Endothelial cell of umbilical vein (primary cell): ENCODE results near the gene ZP2. TPM values are rescaled to one million over a fixed set of nuclear protein-coding genes. Genes with fewer than 3 reads are reported as not detected.
"Not testable (repeated sequence)": the region's sequence is repeated elsewhere in the genome, so short reads cannot be mapped to it uniquely, and the experiment has no call there.

Experiments used
- BruUV-seq: library from RNA; stranded (reverse); fragments of 400-500 nt; replicated peaks from 2 replicates; lab custom pipeline; 2021; lab: Mats Ljungman, UMichigan
- CTCF ChIA-PET: fragments of 300-600, 350-600 bp; sonication (Branson Sonifier 250); formaldehyde crosslinking; loops from one replicate; lab custom pipeline; 2021; ENCODE audit warnings: antibody characterized with exemption, inconsistent platforms; lab: Charles Lee
- POLR2A ChIA-PET: fragments of 300-600, 350-600 bp; sonication (Branson Sonifier 250); formaldehyde crosslinking; loops from one replicate; lab custom pipeline; 2021; ENCODE audit warnings: antibody characterized with exemption, inconsistent platforms; lab: Charles Lee
- DNase-seq: peaks from one replicate; pipeline ENCODE4 v3.0.0-alpha.2; 2011; ENCODE audit warnings: low read depth, low spot score
- FAIRE-seq: peaks from 2 replicates; lab custom pipeline; 2011; peaks lifted over from hg19 to GRCh38; lab: Jason Lieb, UNC
- H2AFZ ChIP-seq: 2 replicates; pipeline ENCODE4 v1.6.0; 2012; ENCODE audit warnings: low read depth, low read length, control low read depth, inconsistent platforms
- H3K27ac ChIP-seq: 2 replicates; pipeline ENCODE4 v1.5.1; 2011; ENCODE audit warnings: low read depth, mild to moderate bottlenecking, control low read depth, low read length, moderate library complexity; ENCODE audit not compliant: insufficient read depth
- H3K27me3 ChIP-seq, 2 experiments: 2 replicates each; pipeline versions ENCODE4 v1.6.0 to v1.6.1; 2011; ENCODE audit warnings: low read length in 2 of 2, mixed read lengths in 1 of 2; ENCODE audit not compliant: control insufficient read depth in 2 of 2, insufficient read depth in 2 of 2
- H3K36me3 ChIP-seq, 2 experiments: 2 replicates in 1 of 2; 3 replicates in 1 of 2; pipeline ENCODE4 v1.5.1; 2011; ENCODE audit warnings: low read length in 2 of 2, mild to moderate bottlenecking in 1 of 2, moderate library complexity in 1 of 2; ENCODE audit not compliant: control insufficient read depth in 2 of 2, insufficient read depth in 2 of 2; ENCODE audit errors: extremely low read depth in 1 of 2
- H3K4me1 ChIP-seq: 3 replicates; pipeline ENCODE4 v1.5.1; 2011; ENCODE audit warnings: mild to moderate bottlenecking, low read length; ENCODE audit not compliant: control insufficient read depth, insufficient read depth; ENCODE audit errors: extremely low read depth
- H3K4me2 ChIP-seq: 2 replicates; pipeline ENCODE4 v1.6.1; 2011; ENCODE audit warnings: low read length, control low read depth, mixed read lengths; ENCODE audit not compliant: insufficient read depth
- H3K4me3 ChIP-seq, 3 experiments: fragments of 200-600 bp in 1 of 3; sonication (generic), shearing (Covaris generic) in 1 of 3; replicated peaks in 1 of 3; 2 replicates each; pipeline ENCODE4 v1.5.1; 2011 to 2016; ENCODE audit warnings: control low read depth in 3 of 3, low read length in 3 of 3, mild to moderate bottlenecking in 2 of 3, inconsistent platforms in 1 of 3, low read depth in 1 of 3, moderate library complexity in 1 of 3; ENCODE audit not compliant: insufficient read depth in 1 of 3
- H3K79me2 ChIP-seq: 2 replicates; pipeline ENCODE4 v1.6.0; 2012; ENCODE audit warnings: low read length, inconsistent platforms; ENCODE audit not compliant: control insufficient read depth, insufficient read depth
- H3K9ac ChIP-seq: replicated peaks from 2 replicates; pipeline ENCODE3; 2011; ENCODE audit warnings: low read length, control low read depth; ENCODE audit not compliant: insufficient read depth; ENCODE audit errors: extremely low read depth
- H3K9me1 ChIP-seq: replicated peaks from 3 replicates; pipeline ENCODE4 v1.6.0; 2011; ENCODE audit warnings: mild to moderate bottlenecking, low read length; ENCODE audit not compliant: control insufficient read depth, insufficient read depth; ENCODE audit errors: extremely low read depth
- H3K9me3 ChIP-seq: replicated peaks from 2 replicates; pipeline ENCODE4 v1.5.1; 2012; ENCODE audit warnings: low read length, inconsistent platforms; ENCODE audit not compliant: control insufficient read depth, insufficient read depth
- H4K20me1 ChIP-seq: replicated peaks from 2 replicates; pipeline ENCODE3; 2011; ENCODE audit warnings: mild to moderate bottlenecking, low read length; ENCODE audit not compliant: control insufficient read depth, insufficient read depth; ENCODE audit errors: extremely low read depth
- MYC ChIP-seq: IDR thresholded peaks from one replicate; pipeline ENCODE4 v1.6.1; 2011; ENCODE audit warnings: mild to moderate bottlenecking, low read depth, low read length
- dilution Hi-C: fragments of 300-500 bp; cut with MboI; formaldehyde crosslinking; loops from one replicate; pipeline ENCODE4 v1.15.0; 2019; ENCODE audit warnings: low sequenced_read_pairs; ENCODE audit not compliant: extremely low pct_ligation_motif_present
- intact Hi-C: fragments of 100-400 bp; cut with micrococcal nuclease; formaldehyde crosslinking; loops from one replicate; pipeline ENCODE4 v1.10.0; 2022
- polyA plus RNA-seq, 4 experiments: library from polyadenylated mRNA; depleted of rRNA in 3 of 4; stranded (reverse) in 3 of 4; unstranded in 1 of 4; fragments of >200 nt; gene quantifications; 2 replicates each; pipeline versions ENCODE4 v1.2.1 to v1.2.3, GENCODE V29; 2011 to 2012; ENCODE audit warnings: missing spikeins in 1 of 4
- total RNA-seq: library from RNA; stranded (reverse); gene quantifications from 2 replicates; pipeline ENCODE4 v1.2.3, GENCODE V29; 2021
- TF ChIP-seq, protein P1 (sequence below), 2 donors: IDR thresholded peaks; 1 replicate in 1 of 2; 2 replicates in 1 of 2; pipeline ENCODE4 v1.5.1; 2011; ENCODE audit warnings: low read length in 2 of 2, mild to moderate bottlenecking in 2 of 2, moderate library complexity in 2 of 2, control low read depth in 1 of 2, inconsistent platforms in 1 of 2, low read depth in 1 of 2; ENCODE audit not compliant: insufficient read depth in 1 of 2; ENCODE audit errors: extremely low read depth in 1 of 2

The ZP2 gene
- total and polyA plus RNA-seq, 2 donors (not counting 3 experiments of a cell fraction or from before 2014, with no cell fraction given), result not detected

DNA sequence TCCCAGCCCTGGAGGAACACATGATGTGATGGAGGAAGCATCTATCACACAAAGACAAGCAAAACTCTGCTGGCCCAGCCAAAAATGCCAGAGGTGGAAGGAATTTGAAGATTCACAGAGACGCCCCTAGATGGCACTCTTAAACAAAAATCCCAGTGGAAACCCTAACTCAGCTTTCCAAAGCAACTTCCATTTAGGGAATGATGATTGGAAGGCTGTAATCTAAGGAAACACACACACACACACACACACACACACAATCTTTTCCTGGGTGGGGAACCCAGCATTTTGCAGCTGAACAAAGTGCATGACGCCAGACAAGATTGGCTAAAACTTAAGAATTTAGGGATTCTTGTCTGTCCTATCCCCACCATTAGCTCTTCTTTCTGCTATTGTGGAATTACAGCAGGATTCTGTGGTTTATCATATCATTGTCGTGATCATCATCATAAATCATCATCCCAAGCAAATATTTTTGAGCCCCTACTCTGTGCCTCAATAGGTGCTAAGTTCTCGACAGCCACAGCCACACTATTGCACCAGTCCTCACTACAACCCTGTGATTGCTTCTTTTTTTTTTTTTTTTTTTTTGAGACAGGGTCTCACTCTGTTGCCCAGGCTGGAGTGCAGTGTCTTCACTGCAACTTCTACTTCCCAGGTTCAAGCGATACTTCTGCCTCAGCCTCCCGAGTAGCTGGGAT, 54.5 kb downstream of the ZP2 start:
- H3K27me3 ChIP-seq, result no peaks in the 10 kb centered on the region
- DNase-seq (peak; percentile 65), FAIRE-seq (peak; percentile 94)
- H2AFZ ChIP-seq, result no peak overlapping the region
- H3K9ac ChIP-seq, result no peak overlapping the region
- intact Hi-C loops (loop anchor here (1.0 to 5.0 kb wide), 7 partner anchors 31 to 1165 kb away; partner anchors contain the start of gene CRYM), dilution Hi-C loops (no loop called here)
- peaks cover 0 to 3% of the 10 kb centered on the region in 2 experiments for H3K36me3 ChIP-seq
- H3K9me1 ChIP-seq, result no peaks in the 10 kb centered on the region
- H3K4me3 ChIP-seq, result no peak overlapping the region
- TF ChIP-seq MYC, result no peak
- TF ChIP-seq, protein P1, sequence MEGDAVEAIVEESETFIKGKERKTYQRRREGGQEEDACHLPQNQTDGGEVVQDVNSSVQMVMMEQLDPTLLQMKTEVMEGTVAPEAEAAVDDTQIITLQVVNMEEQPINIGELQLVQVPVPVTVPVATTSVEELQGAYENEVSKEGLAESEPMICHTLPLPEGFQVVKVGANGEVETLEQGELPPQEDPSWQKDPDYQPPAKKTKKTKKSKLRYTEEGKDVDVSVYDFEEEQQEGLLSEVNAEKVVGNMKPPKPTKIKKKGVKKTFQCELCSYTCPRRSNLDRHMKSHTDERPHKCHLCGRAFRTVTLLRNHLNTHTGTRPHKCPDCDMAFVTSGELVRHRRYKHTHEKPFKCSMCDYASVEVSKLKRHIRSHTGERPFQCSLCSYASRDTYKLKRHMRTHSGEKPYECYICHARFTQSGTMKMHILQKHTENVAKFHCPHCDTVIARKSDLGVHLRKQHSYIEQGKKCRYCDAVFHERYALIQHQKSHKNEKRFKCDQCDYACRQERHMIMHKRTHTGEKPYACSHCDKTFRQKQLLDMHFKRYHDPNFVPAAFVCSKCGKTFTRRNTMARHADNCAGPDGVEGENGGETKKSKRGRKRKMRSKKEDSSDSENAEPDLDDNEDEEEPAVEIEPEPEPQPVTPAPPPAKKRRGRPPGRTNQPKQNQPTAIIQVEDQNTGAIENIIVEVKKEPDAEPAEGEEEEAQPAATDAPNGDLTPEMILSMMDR (IDR thresholded peaks at IDR 0.05; ENCODE audit: extremely low read depth in 1 of 2, insufficient read depth in 1 of 2, low read depth in 1 of 2, low read length in 2 of 2), result peak; percentile 49 to 54
- CTCF ChIA-PET, result interaction anchor here (0.6 to 5.1 kb wide), 26 partner anchors 9 to 1497 kb away, joined by 3 to 117 read pairs (median 4); partner anchors contain the start of gene CRYM
- no peaks in the 10 kb centered on the region for H3K79me2 ChIP-seq
- H3K4me2 ChIP-seq, result no peak overlapping the region
- no peaks in the 10 kb centered on the region for H3K9me3 ChIP-seq
- H3K4me1 ChIP-seq, result peaks cover 13% of the 10 kb centered on the region
- BruUV-seq, result no TSS peak
- POLR2A ChIA-PET, result interaction anchor here (0.6 to 1.0 kb wide), 4 partner anchors 53 to 364 kb away, joined by 4 to 5 read pairs (median 4); no protein-coding TSS in a partner anchor
- no peak overlapping the region for H3K27ac ChIP-seq
- no peaks in the 10 kb centered on the region for H4K20me1 ChIP-seq

DNA sequence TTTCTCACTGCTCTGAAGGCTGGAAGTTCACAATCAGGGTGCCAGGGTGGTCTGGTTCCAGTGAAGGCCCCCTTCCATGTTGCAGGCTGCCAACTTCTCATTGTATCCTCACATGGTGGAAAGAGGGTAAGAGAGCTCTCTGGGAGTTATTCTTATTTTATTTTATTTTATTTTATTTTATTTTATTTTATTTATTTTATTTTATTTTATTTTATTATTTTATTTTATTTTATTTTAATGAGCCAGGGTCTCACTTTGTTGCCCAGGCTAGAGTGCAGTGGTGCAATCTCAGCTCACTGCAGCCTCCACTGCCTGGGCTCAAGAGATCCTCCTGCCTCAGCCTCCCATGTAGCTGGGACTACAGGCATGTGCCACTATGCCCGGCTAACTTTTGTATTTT, 55.4 kb downstream of the ZP2 start:
- dilution Hi-C loops, POLR2A ChIA-PET: not testable (repeated sequence)

DNA sequence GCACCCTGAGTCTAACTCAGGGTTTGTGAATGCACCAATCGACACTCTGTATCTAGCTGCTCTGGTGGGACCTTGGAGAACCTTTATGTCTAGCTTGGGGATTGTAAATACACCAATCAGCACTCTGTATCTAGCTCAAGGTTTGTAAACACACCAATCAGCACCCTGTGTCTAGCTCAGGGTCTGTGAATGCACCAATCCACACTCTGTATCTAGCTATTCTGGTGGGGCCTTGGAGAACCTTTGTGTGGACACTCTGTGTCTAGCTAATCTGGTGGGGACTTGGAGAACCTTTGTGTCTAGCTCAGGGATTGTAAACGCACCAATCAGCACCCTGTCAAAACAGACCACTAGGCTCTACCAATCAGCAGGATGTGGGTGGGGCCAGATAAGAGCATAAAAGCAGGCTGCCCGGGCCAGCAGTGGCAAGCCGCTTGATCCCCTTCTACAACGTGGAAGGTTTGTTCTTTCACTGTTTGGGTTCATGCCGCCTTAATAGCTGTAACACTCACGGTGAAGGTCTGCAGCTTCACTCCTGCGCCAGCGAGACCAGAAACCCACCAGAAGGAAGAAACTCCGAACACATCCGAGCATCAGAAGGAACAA, 58.1 kb downstream of the ZP2 start:
- POLR2A ChIA-PET, FAIRE-seq: not testable (repeated sequence)

More for the DNA sequence above, 55.4 kb downstream of the ZP2 start:
- H3K4me1 ChIP-seq, result peaks cover 13% of the 10 kb centered on the region
- H3K9ac ChIP-seq, H4K20me1 ChIP-seq, H3K4me2 ChIP-seq, H3K27ac ChIP-seq, H3K9me1 ChIP-seq, H3K79me2 ChIP-seq, FAIRE-seq, BruUV-seq, H3K27me3 ChIP-seq, H2AFZ ChIP-seq, H3K9me3 ChIP-seq, DNase-seq, H3K36me3 ChIP-seq, H3K4me3 ChIP-seq: not testable (repeated sequence)
- intact Hi-C loops, result loop anchor here (1.0 to 5.0 kb wide), 7 partner anchors 32 to 1166 kb away; partner anchors contain the start of gene CRYM
- CTCF ChIA-PET, result interaction anchor here (0.9 to 5.1 kb wide), 10 partner anchors 17 to 1165 kb away, joined by 3 to 117 read pairs (median 5); no protein-coding TSS in a partner anchor

More for the DNA sequence above, 58.1 kb downstream of the ZP2 start:
- H3K9me3 ChIP-seq, dilution Hi-C loops, H2AFZ ChIP-seq, H3K79me2 ChIP-seq, H3K4me1 ChIP-seq, H3K4me3 ChIP-seq, H3K9ac ChIP-seq, H3K4me2 ChIP-seq, H3K9me1 ChIP-seq, H3K36me3 ChIP-seq, intact Hi-C loops, H3K27ac ChIP-seq, H4K20me1 ChIP-seq, DNase-seq, BruUV-seq: not testable (repeated sequence)
- CTCF ChIA-PET, result interaction anchor here (0.6 to 2.1 kb wide), 2 partner anchors 148 to 231 kb away, joined by 3 to 5 read pairs; no protein-coding TSS in a partner anchor
- peaks cover 4 to 12% of the 10 kb centered on the region in 2 experiments for H3K27me3 ChIP-seq
